HG02938 (cell line): ENCODE data around the gene CCDC200.
"Not testable (repeated sequence)": the region's sequence is repeated elsewhere in the genome, so short reads cannot be mapped to it uniquely, and the experiment has no call there.

Experiments used
- ATAC-seq: cut with Tn5 transposase; IDR thresholded peaks from one replicate; pipeline ENCODE4 v1.9.1; 2021; ENCODE audit warnings: mild to moderate bottlenecking, moderate library complexity; ENCODE audit not compliant: unreplicated experiment

The CCDC200 gene

DNA sequence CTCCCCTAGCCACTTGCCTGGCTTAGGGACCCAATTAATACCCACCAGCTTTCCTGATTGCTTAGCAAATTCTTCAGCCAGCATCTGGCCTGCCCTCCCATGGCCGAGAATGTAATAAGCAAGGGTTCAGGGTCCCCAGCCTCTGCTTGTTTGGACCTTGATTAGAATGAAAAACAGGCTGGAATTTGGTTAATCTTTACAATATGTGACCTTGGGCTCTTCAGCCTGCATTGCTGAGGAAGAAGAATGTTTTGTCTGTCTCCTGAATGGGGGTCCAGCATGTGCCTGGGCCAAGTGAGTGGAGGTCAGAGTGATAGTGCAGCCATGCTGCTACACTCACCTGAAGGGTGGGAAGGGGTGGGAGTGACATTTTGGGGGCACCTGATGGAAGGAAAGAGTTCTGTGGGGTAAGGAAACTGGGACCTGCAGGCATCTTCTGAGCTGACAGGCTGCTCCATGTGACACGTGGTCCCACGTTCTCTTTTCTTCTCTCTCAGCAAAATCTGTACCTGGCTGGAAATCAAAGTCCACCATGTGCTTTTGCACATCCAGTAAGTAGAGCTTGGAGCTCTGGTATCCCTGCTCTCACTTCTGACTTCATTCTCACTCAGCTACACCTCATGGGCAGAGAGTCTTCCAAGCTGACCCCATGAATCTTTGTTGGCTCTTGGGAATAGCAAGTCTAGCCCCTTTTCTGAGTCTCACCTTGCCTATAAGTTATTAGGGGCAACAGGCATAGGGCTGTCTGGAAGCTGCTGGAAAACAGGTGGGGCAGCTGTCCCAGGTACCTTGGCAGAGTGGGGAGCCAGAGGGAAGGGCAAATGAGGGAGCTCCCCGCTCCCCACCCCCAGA, 11.4 kb downstream of the CCDC200 start:
- ATAC-seq, result no peak

DNA sequence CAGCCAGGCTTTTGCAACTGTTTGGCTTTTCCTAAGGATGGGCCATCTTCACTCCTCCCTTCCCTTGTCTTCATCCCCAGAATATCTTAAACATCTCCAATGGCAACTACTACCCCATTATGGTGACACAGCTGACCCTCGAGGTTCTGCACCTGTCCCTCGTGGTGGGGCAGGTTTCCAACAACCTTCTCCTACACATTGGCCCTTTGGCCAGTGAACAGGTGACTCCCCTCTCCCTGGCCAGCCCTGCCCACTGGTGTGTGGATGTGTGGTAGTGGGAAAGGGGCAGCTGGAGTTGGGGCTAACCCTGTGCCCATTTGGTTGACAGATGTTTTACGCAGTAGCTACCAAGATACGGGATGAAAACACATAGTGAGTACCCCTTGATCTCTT, 12.1 kb downstream of the CCDC200 start:
- ATAC-seq, result no peak

DNA sequence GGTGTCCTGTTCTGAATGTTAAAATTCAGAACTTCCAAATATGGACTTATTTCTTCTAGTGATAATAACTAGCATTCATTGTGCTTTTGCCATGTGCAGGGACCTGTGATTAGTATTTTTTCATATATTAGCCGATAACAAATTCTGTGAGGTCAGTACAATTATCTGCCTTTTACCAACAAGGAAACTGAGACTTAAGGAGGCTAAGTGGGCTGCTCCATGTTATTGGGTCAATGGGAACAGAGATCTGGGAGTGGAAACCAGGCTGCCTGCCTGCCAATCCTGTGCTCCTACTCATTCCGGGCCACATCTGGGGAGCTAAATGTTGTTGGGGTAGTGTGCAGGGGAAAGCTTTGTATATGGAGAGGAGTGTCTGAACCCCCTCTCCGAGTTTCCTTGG, 13.1 kb downstream of the CCDC200 start:
- ATAC-seq, result no peak

- ATAC-seq, result no peak
Observed at GRCh38 chr17:43213545-43213944, 14.9 kb downstream of the CCDC200 start.

DNA sequence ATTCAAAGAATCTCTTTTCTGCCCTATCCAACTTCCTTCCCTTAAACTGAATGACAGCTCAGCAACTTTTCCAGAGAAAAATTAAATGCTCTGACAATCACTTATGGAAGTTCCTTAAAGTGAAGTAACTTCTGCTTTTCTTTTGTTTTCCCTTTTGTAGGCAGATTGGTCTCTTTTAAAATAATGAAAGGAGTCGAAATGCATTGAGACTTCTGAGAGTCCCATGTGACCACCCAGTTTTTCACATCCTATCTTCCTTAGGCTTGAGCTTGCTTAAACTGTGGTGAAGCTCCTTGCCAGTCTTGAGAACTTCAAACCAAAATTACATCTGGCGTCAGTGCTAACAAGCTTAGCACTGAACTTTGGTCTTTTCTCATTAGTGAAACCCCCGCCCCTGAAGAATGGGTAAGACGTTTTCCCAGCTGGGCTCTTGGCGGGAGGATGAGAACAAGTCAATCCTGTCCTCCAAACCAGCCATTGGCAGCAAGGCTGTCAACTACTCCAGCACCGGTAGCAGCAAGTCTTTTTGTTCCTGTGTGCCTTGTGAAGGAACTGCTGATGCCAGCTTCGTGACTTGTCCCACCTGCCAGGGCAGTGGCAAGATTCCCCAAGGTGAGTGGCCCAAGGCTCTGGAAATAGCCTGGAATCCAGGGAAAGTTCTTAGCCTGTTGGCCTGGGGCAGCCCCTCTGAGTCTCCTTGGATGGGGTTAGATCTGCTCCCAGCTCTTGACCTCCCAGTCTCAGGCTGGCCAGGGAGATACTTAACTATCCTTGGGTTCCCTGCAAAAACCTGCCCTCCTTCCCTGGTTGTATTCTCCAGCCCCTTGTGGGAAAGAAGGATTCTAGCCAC, 15.6 kb downstream of the CCDC200 start:
- ATAC-seq, result no peak

DNA sequence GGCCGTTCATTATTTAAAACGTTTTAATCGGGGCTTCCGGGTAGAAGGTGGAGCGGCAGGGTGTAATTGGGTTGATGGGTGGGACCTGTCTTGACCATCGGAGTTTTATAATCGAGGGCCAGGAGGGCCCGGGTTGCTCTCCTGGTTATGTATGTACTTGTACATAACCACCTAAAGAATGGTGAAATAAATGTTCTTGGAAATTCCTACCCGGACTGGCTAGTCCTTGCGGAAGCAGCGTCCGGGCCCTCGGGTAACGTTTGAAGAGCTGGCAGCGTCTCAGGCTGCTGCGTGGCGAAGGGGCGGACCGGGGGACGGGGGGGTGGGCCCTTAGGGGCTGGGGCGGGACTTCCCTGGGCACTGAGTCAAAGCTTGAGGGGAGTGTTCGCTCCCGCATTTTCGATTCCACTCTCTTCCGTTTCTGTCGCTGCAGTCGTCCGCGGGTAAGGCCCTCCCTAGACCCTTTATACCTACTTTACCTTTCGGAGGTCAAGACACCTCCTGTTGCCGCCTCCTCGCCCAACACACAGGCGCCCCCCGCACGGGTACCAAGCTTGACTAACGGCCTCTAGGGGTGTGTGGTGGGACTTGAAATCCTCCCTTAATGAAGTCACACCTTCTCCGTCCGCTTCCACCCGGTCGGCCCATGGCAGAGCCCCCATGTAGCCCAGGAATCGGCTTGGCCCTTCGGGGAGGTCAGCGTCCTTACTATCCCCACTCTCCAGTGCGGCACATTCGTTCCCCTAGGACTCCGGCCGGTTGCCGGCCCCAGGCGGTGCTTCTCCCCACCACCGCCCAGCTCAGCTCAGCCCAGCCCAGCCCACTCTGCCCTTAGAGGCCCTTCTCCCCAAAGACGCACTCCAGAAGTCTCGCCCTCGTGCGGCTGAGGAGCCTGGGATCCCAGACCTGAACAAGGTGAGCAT, 16.7 kb downstream of the CCDC200 start, which contains the start of gene TMEM106A:
Gene TMEM106A (plus strand): TSS at position 396 of the 923 bp plus-strand sequence. CDS start 1,167 bp downstream, outside the sequence.
- ATAC-seq, result peak; percentile 71

DNA sequence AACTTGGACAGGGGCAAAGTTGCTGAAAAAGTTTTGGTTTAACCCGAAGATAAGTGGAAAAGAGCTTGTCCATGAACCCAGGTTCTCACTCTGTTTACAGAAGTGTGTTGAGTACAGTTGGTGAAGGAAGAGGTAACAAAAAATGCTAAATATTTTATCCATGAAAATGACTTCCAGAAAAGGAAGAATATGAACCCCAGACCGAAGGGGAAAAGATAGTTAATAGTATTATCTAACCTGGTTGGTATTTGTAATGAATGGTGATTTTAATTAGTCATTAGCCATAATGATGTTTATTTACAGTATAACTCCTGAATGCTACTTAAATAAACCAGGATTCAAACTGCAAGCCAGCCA, 17.3 kb downstream of the CCDC200 start:
- no peak for ATAC-seq

GRCh38 chr17:43210576-43210975, 17.8 kb downstream of the CCDC200 start:
- no peak for ATAC-seq

DNA sequence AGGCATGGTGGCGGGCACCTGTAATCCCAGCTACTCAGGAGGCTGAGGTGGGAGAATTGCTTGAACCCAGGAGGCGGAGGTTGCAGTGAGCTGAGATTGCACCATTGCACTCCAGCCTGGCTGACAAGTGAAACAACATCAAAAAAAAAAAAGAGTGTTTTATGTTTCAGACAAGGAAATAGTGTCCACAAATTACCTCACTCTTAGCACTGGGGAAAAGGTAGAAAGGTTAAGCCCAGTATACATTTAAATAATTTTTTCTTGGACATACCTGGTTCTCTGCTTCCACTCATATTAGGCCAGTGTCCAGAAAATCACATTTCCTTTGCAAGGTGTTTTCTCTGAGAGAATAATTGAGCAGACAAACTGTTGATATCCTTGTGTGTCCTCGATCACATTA, 25.4 kb downstream of the CCDC200 start:
- ATAC-seq, result not testable (repeated sequence)

DNA sequence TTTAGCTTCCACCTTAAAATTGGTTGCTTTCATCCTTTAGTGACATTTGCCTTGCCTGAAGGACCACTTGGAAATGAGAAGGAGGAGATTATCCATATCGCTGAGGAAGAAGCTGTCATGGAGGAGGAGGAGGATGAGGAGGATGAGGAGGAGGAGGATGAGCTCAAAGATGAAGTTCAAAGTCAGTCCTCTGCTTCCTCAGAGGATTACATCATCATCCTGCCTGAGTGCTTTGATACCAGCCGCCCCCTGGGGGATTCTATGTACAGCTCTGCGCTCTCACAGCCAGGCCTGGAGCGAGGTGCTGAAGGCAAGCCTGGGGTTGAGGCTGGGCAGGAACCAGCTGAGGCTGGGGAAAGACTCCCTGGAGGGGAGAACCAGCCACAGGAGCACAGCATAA, 28.3 kb downstream of the CCDC200 start:
- ATAC-seq, result no peak

GRCh38 chr17:43199633-43200032, 28.8 kb downstream of the CCDC200 start:
- no peak for ATAC-seq

GRCh38 chr17:43193251-43193650, 35.2 kb downstream of the CCDC200 start:
- ATAC-seq, result no peak

GRCh38 chr17:43186656-43187055, 41.8 kb downstream of the CCDC200 start:
- not testable (repeated sequence) for ATAC-seq

- no peak for ATAC-seq
Observed at GRCh38 chr17:43183921-43184320, 44.5 kb downstream of the CCDC200 start.

DNA sequence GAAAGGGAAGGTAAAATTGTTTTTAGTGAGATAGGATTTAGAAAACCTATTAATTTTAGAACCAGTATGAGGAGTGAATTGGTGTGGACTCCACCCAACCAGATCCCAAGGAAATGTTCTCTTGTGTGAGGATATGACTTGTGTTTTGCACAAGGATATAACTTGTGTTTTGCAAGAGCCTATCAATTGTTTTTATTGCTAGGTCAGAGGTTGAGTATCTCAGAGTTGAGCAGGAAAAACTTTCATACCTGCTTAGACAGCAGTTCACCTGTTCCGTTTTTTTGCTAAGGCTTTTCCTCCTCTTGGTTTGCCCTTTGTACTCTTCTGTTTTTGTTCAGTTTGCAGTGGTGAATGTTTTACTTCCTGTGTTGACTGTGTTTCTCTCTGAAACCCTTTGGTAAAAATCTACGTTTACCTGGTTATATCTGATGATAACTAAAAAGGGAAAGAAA, 52.3 kb downstream of the CCDC200 start:
- no peak for ATAC-seq

- no peak for ATAC-seq
Observed at GRCh38 chr17:43175213-43176118, 53.0 kb downstream of the CCDC200 start.

DNA sequence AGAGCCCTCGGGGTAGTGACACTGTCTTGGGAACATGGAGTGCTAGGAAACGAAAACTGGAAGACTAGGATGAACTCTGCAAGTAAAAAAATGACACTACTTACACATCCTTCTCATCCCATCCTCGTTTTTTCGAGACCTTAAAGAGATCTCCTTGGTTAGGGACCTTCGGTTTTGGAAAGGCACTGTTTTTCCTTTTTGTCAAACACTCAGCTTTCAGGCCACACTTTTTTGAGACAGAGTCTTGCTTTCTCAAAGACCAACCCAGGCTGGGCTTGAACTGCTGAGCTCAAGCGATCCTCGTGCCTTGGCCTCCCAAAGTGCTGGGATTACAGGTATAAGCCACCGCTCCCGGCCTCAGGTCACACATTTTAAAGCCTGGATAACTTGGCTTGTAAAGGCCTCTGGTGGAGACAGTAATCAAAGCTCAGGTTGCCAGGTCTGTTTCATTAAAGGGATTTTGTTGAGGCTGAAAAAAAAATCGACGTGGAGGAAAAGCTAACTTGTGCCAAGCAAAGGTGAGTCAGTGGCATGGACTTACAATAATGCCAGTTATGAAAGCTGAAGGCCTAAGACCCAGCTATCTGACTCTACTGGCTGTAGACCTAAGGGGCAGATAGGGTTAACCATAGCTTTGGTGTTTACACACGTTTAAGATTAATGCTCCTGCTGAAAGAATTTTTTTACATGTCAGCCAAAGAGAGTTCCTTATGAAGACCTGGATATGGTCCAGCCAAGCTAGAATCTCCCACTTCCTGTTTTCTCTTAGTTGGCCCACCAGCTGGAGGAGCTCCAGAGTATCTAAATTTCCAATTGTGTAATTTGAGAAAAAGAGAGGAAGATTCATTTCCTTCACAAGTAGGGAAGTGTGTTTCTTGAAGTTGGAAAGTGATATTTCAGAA, 56.6 kb downstream of the CCDC200 start:
- ATAC-seq, result no peak
